Tibial nerve (tissue), 4 donors: ENCODE data around the gene PTPRD.

ENCODE experiments used
- CTCF ChIP-seq, 5 experiments: fragments of 200-600 bp in 3 of 5; fragments of 450-650 bp in 2 of 5; sonication (generic) in 3 of 5; IDR thresholded peaks; one replicate each; pipeline ENCODE4 v1.5.1; 2016 to 2019; ENCODE audit warnings: antibody characterized with exemption in 5 of 5, mild to moderate bottlenecking in 3 of 5, moderate library complexity in 2 of 5
- EP300 ChIP-seq, 2 donors: sonication (generic); formaldehyde crosslinking; IDR thresholded peaks; one replicate each; pipeline ENCODE4 v1.6.1; 2017; ENCODE audit warnings: antibody characterized with exemption in 2 of 2, mild to moderate bottlenecking in 1 of 2
- POLR2A ChIP-seq, 2 donors: fragments of 450-650 bp; IDR thresholded peaks; one replicate each; pipeline ENCODE4 v1.6.1; 2017; ENCODE audit warnings: antibody characterized with exemption in 2 of 2, mild to moderate bottlenecking in 2 of 2, moderate library complexity in 2 of 2

- TF ChIP-seq POLR2A (IDR thresholded peaks at IDR 0.05) (no peak), CTCF (IDR thresholded peaks at IDR 0.05) (no peak), EP300 (IDR thresholded peaks at IDR 0.05) (no peak)
These were observed 1337.2 kb downstream of the PTPRD start for GRCh38 chr9:9275601-9276000.
